ENCODE data around the gene ZNF76. TPM values are rescaled to one million over a fixed set of nuclear protein-coding genes. Genes with fewer than 3 reads are reported as not detected.

Gene ZNF76
- total RNA-seq, 2 donors from 2014 or later, result 24.0 to 52.2 TPM

GRCh38 chr6:35292494-35292893 is 33.0 kb downstream of the ZNF76 start:
- peaks cover 5% of the 10 kb centered on the region for H3K36me3 Mint-ChIP-seq
- no peaks in the 10 kb centered on the region for H3K9me3 Mint-ChIP-seq

GRCh38 chr6:35293681-35294080 is 34.1 kb downstream of the ZNF76 start:
- Mint-ChIP-seq H3K4me1 (ENCODE audit: low read depth in 2 of 2) (peaks cover 4 to 7% of the 10 kb centered on the region in 2 donors), H3K36me3 (peaks cover 5% of the 10 kb centered on the region), H3K27me3 (no peaks in the 10 kb centered on the region), H3K4me3 (no peak overlapping the region), H3K9me3 (no peaks in the 10 kb centered on the region), H3K27ac (no peak overlapping the region)
- DNase-seq (ENCODE audit: low spot score) (no peak), ATAC-seq (no peak)

More at GRCh38 chr6:35292494-35292893, 33.0 kb downstream of the ZNF76 start:
- no peak for ATAC-seq
- H3K4me3 Mint-ChIP-seq, result no peak overlapping the region
- no peak overlapping the region for H3K27ac Mint-ChIP-seq
- H3K27me3 Mint-ChIP-seq, result no peaks in the 10 kb centered on the region
- DNase-seq (ENCODE audit: low spot score), result no peak
- H3K4me1 Mint-ChIP-seq (ENCODE audit: low read depth in 2 of 2), result peaks cover 2 to 3% of the 10 kb centered on the region in 2 donors

GRCh38 chr6:35294308-35294945 is 34.9 kb downstream of the ZNF76 start:
- DNase-seq (ENCODE audit: low spot score), result no peak
- H3K4me3 Mint-ChIP-seq, result no peak overlapping the region
- H3K4me1 Mint-ChIP-seq (ENCODE audit: low read depth in 2 of 2), result peaks cover 11 to 14% of the 10 kb centered on the region in 2 donors
- no peak overlapping the region for H3K27ac Mint-ChIP-seq
- no peaks in the 10 kb centered on the region for H3K9me3 Mint-ChIP-seq
- H3K36me3 Mint-ChIP-seq, result peaks cover 8% of the 10 kb centered on the region
- H3K27me3 Mint-ChIP-seq, result no peaks in the 10 kb centered on the region
- no peak for ATAC-seq

GRCh38 chr6:35295036-35295435 is 35.5 kb downstream of the ZNF76 start:
- Mint-ChIP-seq H3K4me1 (ENCODE audit: low read depth in 2 of 2) (peaks cover 16 to 20% of the 10 kb centered on the region in 2 donors), H3K27ac (no peak overlapping the region), H3K36me3 (peaks cover 11% of the 10 kb centered on the region), H3K27me3 (no peaks in the 10 kb centered on the region), H3K4me3 (no peak overlapping the region), H3K9me3 (no peaks in the 10 kb centered on the region)
- no peak for ATAC-seq
- no peak for DNase-seq (ENCODE audit: low spot score)

GRCh38 chr6:35295521-35296315 is 36.2 kb downstream of the ZNF76 start:
- DNase-seq (ENCODE audit: low spot score) (no peak), ATAC-seq (no peak)
- Mint-ChIP-seq H3K27me3 (no peaks in the 10 kb centered on the region), H3K27ac (no peak overlapping the region), H3K36me3 (peaks cover 11% of the 10 kb centered on the region), H3K9me3 (no peaks in the 10 kb centered on the region), H3K4me3 (no peak overlapping the region), H3K4me1 (ENCODE audit: low read depth in 2 of 2) (peaks cover 23 to 27% of the 10 kb centered on the region in 2 donors)

- Mint-ChIP-seq H3K36me3 (peaks cover 11% of the 10 kb centered on the region), H3K4me1 (ENCODE audit: low read depth in 2 of 2) (peaks cover 28 to 29% of the 10 kb centered on the region in 2 donors), H3K9me3 (no peaks in the 10 kb centered on the region), H3K4me3 (peak overlapping the region; percentile 93), H3K27ac (peak overlapping the region; percentile 89 to 91), H3K27me3 (no peaks in the 10 kb centered on the region)
- no peak for ATAC-seq
- DNase-seq (ENCODE audit: low spot score), result no peak
Measured at GRCh38 chr6:35296931-35297600, 37.5 kb downstream of the ZNF76 start.

- Mint-ChIP-seq H3K4me3 (peak within 1 kb of the TSS; percentile 93), H3K27ac (peak within 1 kb of the TSS; percentile 89 to 91), H3K9me3 (no peaks in the 10 kb centered on the region), H3K4me1 (ENCODE audit: low read depth in 2 of 2) (peaks cover 35 to 36% of the 10 kb centered on the region in 2 donors), H3K27me3 (no peaks in the 10 kb centered on the region), H3K36me3 (peaks cover 11% of the 10 kb centered on the region)
- peak; percentile 91 for DNase-seq (ENCODE audit: low spot score)
- ATAC-seq, result peak; percentile 92 to 94
Measured at GRCh38 chr6:35297601-35298481, 38.3 kb downstream of the ZNF76 start, which contains the start of gene DEF6. Gene DEF6, plus strand, starts transcription at chr6:35297818. Its CDS starts 39 bp downstream, at chr6:35297857.

- no peak for DNase-seq (ENCODE audit: low spot score)
Measured at GRCh38 chr6:35298625-35299140, 39.1 kb downstream of the ZNF76 start.

GRCh38 chr6:35299674-35300073 is 40.1 kb downstream of the ZNF76 start:
- DNase-seq (ENCODE audit: low spot score), result no peak
- H3K27me3 Mint-ChIP-seq, result no peaks in the 10 kb centered on the region

More at GRCh38 chr6:35298625-35299140, 39.1 kb downstream of the ZNF76 start:
- H3K4me3 Mint-ChIP-seq, result peak overlapping the region; percentile 93
- H3K4me1 Mint-ChIP-seq (ENCODE audit: low read depth in 2 of 2), result peaks cover 44% of the 10 kb centered on the region in 2 donors
- ATAC-seq, result no peak
- no peaks in the 10 kb centered on the region for H3K9me3 Mint-ChIP-seq
- H3K27me3 Mint-ChIP-seq, result no peaks in the 10 kb centered on the region
- H3K36me3 Mint-ChIP-seq, result peaks cover 17% of the 10 kb centered on the region
- H3K27ac Mint-ChIP-seq, result peak overlapping the region; percentile 89 to 91

GRCh38 chr6:35300848-35301247 is 41.3 kb downstream of the ZNF76 start:
- no peak for DNase-seq (ENCODE audit: low spot score)
- peak overlapping the region; percentile 89 to 91 for H3K27ac Mint-ChIP-seq
- peak overlapping the region; percentile 93 for H3K4me3 Mint-ChIP-seq
- peaks cover 19% of the 10 kb centered on the region for H3K36me3 Mint-ChIP-seq
- peaks cover 53% of the 10 kb centered on the region in 2 donors for H3K4me1 Mint-ChIP-seq (ENCODE audit: low read depth in 2 of 2)
- no peaks in the 10 kb centered on the region for H3K27me3 Mint-ChIP-seq
- no peak for ATAC-seq
- no peaks in the 10 kb centered on the region for H3K9me3 Mint-ChIP-seq

More at GRCh38 chr6:35299674-35300073, 40.1 kb downstream of the ZNF76 start:
- peaks cover 19% of the 10 kb centered on the region for H3K36me3 Mint-ChIP-seq
- peak overlapping the region; percentile 93 for H3K4me3 Mint-ChIP-seq
- no peaks in the 10 kb centered on the region for H3K9me3 Mint-ChIP-seq
- peaks cover 53% of the 10 kb centered on the region in 2 donors for H3K4me1 Mint-ChIP-seq (ENCODE audit: low read depth in 2 of 2)
- H3K27ac Mint-ChIP-seq, result peak overlapping the region; percentile 89 to 91
- no peak for ATAC-seq

GRCh38 chr6:35302604-35303241 is 43.2 kb downstream of the ZNF76 start:
- Mint-ChIP-seq H3K4me1 (ENCODE audit: low read depth in 2 of 2) (peaks cover 56 to 61% of the 10 kb centered on the region in 2 donors), H3K9me3 (no peaks in the 10 kb centered on the region), H3K4me3 (peak overlapping the region; percentile 91), H3K27ac (peak overlapping the region; percentile 89 to 91), H3K36me3 (peaks cover 19% of the 10 kb centered on the region), H3K27me3 (no peaks in the 10 kb centered on the region)
- DNase-seq (ENCODE audit: low spot score) (peak; percentile 89), ATAC-seq (peak; percentile 94)

- no peak for ATAC-seq
- Mint-ChIP-seq H3K9me3 (no peaks in the 10 kb centered on the region), H3K27ac (peak overlapping the region; percentile 89 to 91), H3K27me3 (no peaks in the 10 kb centered on the region), H3K36me3 (peaks cover 18% of the 10 kb centered on the region), H3K4me1 (ENCODE audit: low read depth in 2 of 2) (peaks cover 57 to 63% of the 10 kb centered on the region in 2 donors), H3K4me3 (peak overlapping the region; percentile 91)
- no peak for DNase-seq (ENCODE audit: low spot score)
Measured at GRCh38 chr6:35304299-35304698, 44.8 kb downstream of the ZNF76 start.

All from natural killer cell treated with Interleukin-12 subunit alpha and Interleukin-12 subunit beta and Interleukin-15 and Interleukin-18, amount 100 ng/mL, for 72 hours (primary cell).